GM23338 (cell line): ENCODE results near the gene MOB2. TPM values are rescaled to one million over a fixed set of nuclear protein-coding genes. Genes with fewer than 3 reads are reported as not detected.

Experiments used
- ATAC-seq: fragments of 200-7000 bp; cut with Tn5 transposase; 3 replicates; pipeline ENCODE4 v1.9.1; 2020
- DNase-seq: peaks from one replicate; pipeline ENCODE4 v3.0.0-alpha.2; 2015; ENCODE audit warnings: low spot score
- H2AFZ ChIP-seq: fragments of 200-600 bp; sonication (generic); 2 replicates; pipeline ENCODE4 v1.8.0; 2016; ENCODE audit warnings: antibody characterized with exemption, mild to moderate bottlenecking, moderate library complexity
- H3F3A ChIP-seq: fragments of 200-600 bp; sonication (generic); replicated peaks from 2 replicates; pipeline ENCODE4 v1.8.0; 2017; ENCODE audit warnings: antibody characterized with exemption, mixed run types, low read depth
- H3K27ac ChIP-seq: fragments of 200-600 bp; sonication (generic); 2 replicates; pipeline ENCODE4 v1.6.1; 2016; ENCODE audit warnings: low read depth
- H3K27me3 ChIP-seq: fragments of 200-600 bp; sonication (generic); 2 replicates; pipeline ENCODE4 v1.8.0; 2016; ENCODE audit warnings: mild to moderate bottlenecking, mixed run types, moderate library complexity; ENCODE audit not compliant: insufficient read depth
- H3K36me3 ChIP-seq: fragments of 200-600 bp; sonication (generic); 2 replicates; pipeline ENCODE4 v1.8.0; 2016; ENCODE audit warnings: mild to moderate bottlenecking; ENCODE audit not compliant: insufficient read depth
- H3K4me1 ChIP-seq: fragments of 200-600 bp; sonication (generic); 2 replicates; pipeline ENCODE4 v1.8.0; 2016; ENCODE audit warnings: mild to moderate bottlenecking, moderate library complexity; ENCODE audit not compliant: insufficient read depth
- H3K4me2 ChIP-seq: fragments of 200-600 bp; sonication (generic); 2 replicates; pipeline ENCODE4 v1.7.1; 2017; ENCODE audit warnings: mixed run types
- H3K4me3 ChIP-seq: fragments of 200-600 bp; sonication (generic); 2 replicates; pipeline ENCODE4 v1.6.1; 2016; ENCODE audit warnings: mixed run types
- H3K79me2 ChIP-seq: fragments of 200-600 bp; sonication (generic); replicated peaks from 2 replicates; pipeline ENCODE4 v1.8.0; 2017; ENCODE audit warnings: mild to moderate bottlenecking; ENCODE audit not compliant: insufficient read depth
- H3K9me2 ChIP-seq: fragments of 200-600 bp; sonication (generic); 2 replicates; pipeline ENCODE4 v1.8.0; 2017; ENCODE audit not compliant: insufficient read depth
- H4K20me1 ChIP-seq: fragments of 200-600 bp; sonication (generic); replicated peaks from 2 replicates; pipeline ENCODE4 v1.8.0; 2017; ENCODE audit warnings: mild to moderate bottlenecking; ENCODE audit not compliant: insufficient read depth
- H3K27ac Mint-ChIP-seq: 2 replicates; pipeline ENCODE4 v1.8.0; 2020; ENCODE audit warnings: inconsistent platforms, mild to moderate bottlenecking, moderate library complexity, mixed read lengths
- H3K27me3 Mint-ChIP-seq: 3 replicates; pipeline ENCODE4 v1.8.0; 2022; ENCODE audit warnings: low read depth, mild to moderate bottlenecking, moderate library complexity, mixed read lengths, inconsistent platforms; ENCODE audit not compliant: insufficient read depth, poor library complexity
- H3K36me3 Mint-ChIP-seq: 3 replicates; pipeline ENCODE4 v1.8.0; 2021; ENCODE audit warnings: low read depth, mild to moderate bottlenecking, inconsistent platforms, moderate library complexity, mixed read lengths
- H3K4me1 Mint-ChIP-seq: 3 replicates; pipeline ENCODE4 v1.8.0; 2020; ENCODE audit warnings: mild to moderate bottlenecking, inconsistent platforms, mixed read lengths
- H3K4me3 Mint-ChIP-seq: 3 replicates; pipeline ENCODE4 v1.8.0; 2021; ENCODE audit warnings: moderate library complexity, mild to moderate bottlenecking, inconsistent platforms, mixed read lengths
- H3K9me3 Mint-ChIP-seq: 3 replicates; pipeline ENCODE4 v1.8.0; 2020; ENCODE audit warnings: moderate library complexity, mild to moderate bottlenecking, inconsistent platforms, mixed read lengths
- CREB1 ChIP-seq: fragments of 250-450 bp; sonication (Bioruptor Pico); IDR thresholded peaks from 2 replicates; pipeline ENCODE4 v1.5.0; 2020; ENCODE audit warnings: low read depth, mild to moderate bottlenecking, moderate library complexity
- CTCF ChIP-seq, 2 experiments: fragments of 200-600 bp in 1 of 2; sonication (generic) in 1 of 2; conservative IDR thresholded peaks; 2 replicates each; pipeline versions ENCODE4 v1.5.1 to v1.6.1; 2016 to 2017; ENCODE audit warnings: antibody characterized with exemption in 2 of 2, low read depth in 2 of 2, mild to moderate bottlenecking in 2 of 2, moderate library complexity in 1 of 2
- ETS1 ChIP-seq: IDR thresholded peaks from 2 replicates; pipeline ENCODE4 v1.6.1; 2016; ENCODE audit warnings: antibody characterized with exemption
- EZH2 ChIP-seq: fragments of 200-600 bp; sonication (generic); IDR thresholded peaks from one replicate; pipeline ENCODE4 v1.8.0; 2017; ENCODE audit warnings: antibody characterized with exemption, mild to moderate bottlenecking, low read depth; ENCODE audit not compliant: unreplicated experiment
- EZH2phosphoT487 ChIP-seq: fragments of 200-600 bp; sonication (generic); IDR thresholded peaks from one replicate; pipeline ENCODE4 v1.8.1; 2018; ENCODE audit warnings: antibody characterized with exemption; ENCODE audit not compliant: unreplicated experiment
- JUNB ChIP-seq: IDR thresholded peaks from one replicate; pipeline ENCODE4 v1.6.1; 2016; ENCODE audit warnings: antibody characterized with exemption; ENCODE audit not compliant: unreplicated experiment
- POLR2AphosphoS5 ChIP-seq: IDR thresholded peaks from 2 replicates; pipeline ENCODE4 v1.6.1; 2016; ENCODE audit warnings: antibody characterized with exemption, low read depth
- STAT1 ChIP-seq: IDR thresholded peaks from one replicate; pipeline ENCODE4 v1.6.1; 2016; ENCODE audit warnings: antibody characterized with exemption; ENCODE audit not compliant: unreplicated experiment
- ZNF114 ChIP-seq: fragments of 250-450 bp; sonication (Bioruptor Pico); IDR thresholded peaks from 2 replicates; pipeline ENCODE4 v1.5.0; 2020; ENCODE audit warnings: mild to moderate bottlenecking, moderate library complexity
- ZNF331 ChIP-seq: fragments of 250-450 bp; sonication (Bioruptor Pico); IDR thresholded peaks from 2 replicates; pipeline ENCODE4 v1.5.0; 2020; ENCODE audit warnings: low read depth, mild to moderate bottlenecking, moderate library complexity
- ZNF462 ChIP-seq: fragments of 250-450 bp; sonication (Bioruptor Pico); IDR thresholded peaks from 2 replicates; pipeline ENCODE4 v1.5.0; 2020; ENCODE audit warnings: mild to moderate bottlenecking, moderate library complexity
- polyA plus RNA-seq: library from polyadenylated mRNA; unstranded; fragments of >200 nt; fragmentation: Nextera tagmentation; extraction: Ambion mirVana; gene quantifications from 2 replicates; pipeline ENCODE4 v1.2.1, GENCODE V29; 2016
- total RNA-seq: library from RNA; depleted of rRNA; stranded (reverse); fragments of >200 nt; shearing (Covaris generic); gene quantifications from 2 replicates; pipeline ENCODE4 v1.2.3, GENCODE V29; 2014

The MOB2 gene
- total and polyA plus RNA-seq, 2 experiments from 2014 or later: 10.1 to 19.7 TPM

GRCh38 chr11:1458340-1459218 is 28.0 kb downstream of the MOB2 start:
- no peak overlapping the region for H3K4me3 Mint-ChIP-seq
- H3K4me1 ChIP-seq: 0 out of 2 replicates have a peak, but pooled peaks cover 2% of the 10 kb centered on the region
- no peaks in the 10 kb centered on the region for H3K36me3 ChIP-seq
- no peak overlapping the region for H2AFZ ChIP-seq
- H3K9me3 Mint-ChIP-seq: no peaks in the 10 kb centered on the region
- no peak overlapping the region for H3K27ac ChIP-seq
- H3K79me2 ChIP-seq: no peaks in the 10 kb centered on the region
- H3K27ac Mint-ChIP-seq: no peak overlapping the region
- H3K4me2 ChIP-seq: no peak overlapping the region
- H3K9me2 ChIP-seq: no peaks in the 10 kb centered on the region
- DNase-seq: peak; percentile 44
- peaks cover 2% of the 10 kb centered on the region for H3K27me3 Mint-ChIP-seq
- H4K20me1 ChIP-seq: no peaks in the 10 kb centered on the region
- H3K36me3 Mint-ChIP-seq: no peaks in the 10 kb centered on the region
- peaks cover 6% of the 10 kb centered on the region; the same call in 2 of the 3 replicates for H3K4me1 Mint-ChIP-seq
- no peaks in the 10 kb centered on the region for H3K27me3 ChIP-seq
- peak; percentile 25 to 41 for TF ChIP-seq CTCF (conservative IDR thresholded peaks at IDR 0.05; ENCODE audit: low read depth in 2 of 2)
- no peak for TF ChIP-seq STAT1
- no peak overlapping the region for H3K4me3 ChIP-seq
- ATAC-seq: peak; percentile 74
- no peaks in the 10 kb centered on the region for H3F3A ChIP-seq

- Mint-ChIP-seq H3K36me3 (no peaks in the 10 kb centered on the region), H3K27ac (no peak overlapping the region)
- H3K36me3 ChIP-seq: no peaks in the 10 kb centered on the region
- TF ChIP-seq CREB1: no peak
- TF ChIP-seq JUNB: no peak
- no peak for TF ChIP-seq ZNF114 (CRISPR knock-in tag)
- no peak for TF ChIP-seq ZNF331
- no peak for TF ChIP-seq ETS1
- TF ChIP-seq POLR2AphosphoS5: no peak
- no peak for TF ChIP-seq ZNF462 (CRISPR knock-in tag)
- TF ChIP-seq EZH2phosphoT487: no peak
- no peak for TF ChIP-seq EZH2
Observed at GRCh38 chr11:1457856-1458255, 28.7 kb downstream of the MOB2 start.

More at GRCh38 chr11:1457856-1458255, 28.7 kb downstream of the MOB2 start:
- H3K4me1 Mint-ChIP-seq: peaks cover 6% of the 10 kb centered on the region; the same call in 2 of the 3 replicates
- no peaks in the 10 kb centered on the region for H3K27me3 ChIP-seq
- H3K27me3 Mint-ChIP-seq: peaks cover 5% of the 10 kb centered on the region
- H3K9me2 ChIP-seq: no peaks in the 10 kb centered on the region
- ATAC-seq (no peak), DNase-seq (no peak)
- no peaks in the 10 kb centered on the region for H4K20me1 ChIP-seq
- no peaks in the 10 kb centered on the region for H3F3A ChIP-seq
- no peak overlapping the region for H3K27ac ChIP-seq
- 0 out of 2 replicates have a peak, but pooled peaks cover 2% of the 10 kb centered on the region for H3K4me1 ChIP-seq
- no peak overlapping the region for H3K4me3 ChIP-seq
- H3K4me3 Mint-ChIP-seq: no peak overlapping the region
- H3K4me2 ChIP-seq: no peak overlapping the region
- no peaks in the 10 kb centered on the region for H3K79me2 ChIP-seq
- no peak overlapping the region for H2AFZ ChIP-seq
- no peaks in the 10 kb centered on the region for H3K9me3 Mint-ChIP-seq
